ENCODE results near the gene ADD1.
A peak's percentile ranks its signal among the peaks of the same experiment; 100 is the strongest.

The ADD1 gene

GRCh38 chr4:2859514-2859913 is 15.9 kb downstream of the ADD1 start:
- no peak for DNase-seq (ENCODE audit: low read depth, low spot score)

- peak; percentile 67 for DNase-seq (ENCODE audit: low read depth, low spot score)
Measured at GRCh38 chr4:2860391-2861348, 17.0 kb downstream of the ADD1 start.

- no peak for DNase-seq (ENCODE audit: low read depth, low spot score)
Measured at GRCh38 chr4:2861631-2862436, 18.2 kb downstream of the ADD1 start.

- DNase-seq (ENCODE audit: low read depth, low spot score), result peak; percentile 57
Measured at GRCh38 chr4:2862528-2862927, 18.9 kb downstream of the ADD1 start.

- DNase-seq (ENCODE audit: low read depth, low spot score), result no peak
Measured at GRCh38 chr4:2863649-2864048, 20.0 kb downstream of the ADD1 start.

GRCh38 chr4:2865196-2865780 is 21.6 kb downstream of the ADD1 start:
- DNase-seq (ENCODE audit: low read depth, low spot score), result no peak

GRCh38 chr4:2866160-2866861 is 22.7 kb downstream of the ADD1 start:
- no peak for DNase-seq (ENCODE audit: low read depth, low spot score)

GRCh38 chr4:2866891-2867290 is 23.2 kb downstream of the ADD1 start:
- no peak for DNase-seq (ENCODE audit: low read depth, low spot score)

- DNase-seq (ENCODE audit: low read depth, low spot score), result peak; percentile 55
Measured at GRCh38 chr4:2867758-2868491, 24.3 kb downstream of the ADD1 start.

GRCh38 chr4:2868877-2869487 is 25.3 kb downstream of the ADD1 start:
- no peak for DNase-seq (ENCODE audit: low read depth, low spot score)

GRCh38 chr4:2869659-2870058 is 26.0 kb downstream of the ADD1 start:
- DNase-seq (ENCODE audit: low read depth, low spot score), result no peak

- DNase-seq (ENCODE audit: low read depth, low spot score), result no peak
Measured at GRCh38 chr4:2870082-2870481, 26.4 kb downstream of the ADD1 start.

- no peak for DNase-seq (ENCODE audit: low read depth, low spot score)
Measured at GRCh38 chr4:2871466-2871865, 27.8 kb downstream of the ADD1 start.

- no peak for DNase-seq (ENCODE audit: low read depth, low spot score)
Measured at GRCh38 chr4:2871911-2872310, 28.3 kb downstream of the ADD1 start.

GRCh38 chr4:2873329-2873728 is 29.7 kb downstream of the ADD1 start:
- no peak for DNase-seq (ENCODE audit: low read depth, low spot score)

GRCh38 chr4:2874861-2875260 is 31.2 kb downstream of the ADD1 start:
- no peak for DNase-seq (ENCODE audit: low read depth, low spot score)

- DNase-seq (ENCODE audit: low read depth, low spot score), result no peak
Measured at GRCh38 chr4:2875556-2875955, 31.9 kb downstream of the ADD1 start.

- DNase-seq (ENCODE audit: low read depth, low spot score), result no peak
Measured at GRCh38 chr4:2878346-2878745, 34.7 kb downstream of the ADD1 start.

- DNase-seq (ENCODE audit: low read depth, low spot score), result no peak
Measured at GRCh38 chr4:2879026-2879425, 35.4 kb downstream of the ADD1 start.

- no peak for DNase-seq (ENCODE audit: low read depth, low spot score)
Measured at GRCh38 chr4:2881431-2881830, 37.8 kb downstream of the ADD1 start.

- DNase-seq (ENCODE audit: low read depth, low spot score), result no peak
Measured at GRCh38 chr4:2882341-2882740, 38.7 kb downstream of the ADD1 start.

Measured in ELF-1 (cell line).